ENCODE data around the gene GUSB.

GUSB gene

GRCh38 chr7:65927489-65928448, 54.2 kb downstream of the GUSB start:
- no peak for DNase-seq

GRCh38 chr7:65926588-65926987, 55.4 kb downstream of the GUSB start:
- no peak for DNase-seq

DNA sequence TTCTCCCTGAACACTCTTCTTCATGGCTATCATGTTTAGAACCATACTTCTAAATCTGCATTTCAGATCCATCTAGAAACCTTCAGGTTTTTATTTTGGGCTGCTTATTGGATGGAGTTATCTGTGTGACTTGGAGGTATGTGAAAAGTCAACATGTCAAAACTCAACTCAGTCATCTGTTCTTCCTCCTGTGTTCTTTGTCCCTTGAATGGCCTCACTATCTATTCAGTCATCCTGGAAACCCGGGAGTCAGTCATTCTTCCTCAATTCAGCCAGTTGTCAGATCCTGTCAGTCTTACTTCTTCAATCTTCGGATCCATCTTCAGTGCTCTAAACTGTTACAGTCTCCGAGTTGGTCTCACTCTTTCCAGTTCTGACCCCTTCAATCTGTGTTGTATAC, 57.0 kb downstream of the GUSB start:
- DNase-seq: no peak

- no peak for DNase-seq
Observed at GRCh38 chr7:65924193-65924592, 57.8 kb downstream of the GUSB start.

DNA sequence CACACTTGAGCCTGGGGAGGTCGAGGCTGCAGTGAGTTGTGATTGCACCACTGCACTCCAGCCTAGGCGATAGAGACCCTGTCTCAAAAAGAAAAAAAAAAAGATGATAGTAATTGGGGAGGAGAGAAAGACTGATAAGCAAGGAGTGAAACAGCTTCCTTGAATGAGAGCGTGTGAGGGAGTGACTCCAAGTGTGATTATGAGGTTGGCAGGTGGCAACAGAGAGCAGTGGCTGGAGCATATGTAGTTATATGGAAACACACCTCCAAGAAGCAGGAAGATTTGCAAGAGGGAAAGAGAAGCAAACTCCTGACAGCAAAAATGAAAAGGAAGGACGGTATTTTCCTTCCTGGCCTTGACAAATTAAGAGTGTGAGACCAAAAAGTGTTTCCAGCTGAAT, 58.7 kb downstream of the GUSB start:
- no peak for DNase-seq

- DNase-seq: no peak
Observed at GRCh38 chr7:65915921-65916657, 65.9 kb downstream of the GUSB start.

DNA sequence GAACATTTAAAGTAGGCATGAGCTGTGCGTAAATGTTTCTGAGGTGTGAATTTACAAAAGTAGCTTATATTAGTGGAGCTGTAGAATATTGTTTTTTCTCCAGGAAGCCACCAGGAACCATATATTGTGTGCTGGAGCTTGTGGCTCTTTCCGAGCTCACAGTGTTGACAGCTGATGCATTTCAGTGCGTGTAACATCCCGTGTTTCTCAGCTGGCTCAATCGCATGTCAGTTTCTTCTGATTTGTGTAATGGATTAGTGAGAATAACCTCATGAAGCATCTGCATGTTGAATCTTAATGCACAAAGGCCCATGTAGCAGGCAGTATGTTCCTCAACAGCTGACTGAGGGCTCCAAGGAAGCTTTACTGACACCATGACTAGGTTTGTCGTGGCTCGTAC, 69.8 kb downstream of the GUSB start:
- no peak for DNase-seq
